ENCODE measurements around the gene SLC12A9.

DNA sequence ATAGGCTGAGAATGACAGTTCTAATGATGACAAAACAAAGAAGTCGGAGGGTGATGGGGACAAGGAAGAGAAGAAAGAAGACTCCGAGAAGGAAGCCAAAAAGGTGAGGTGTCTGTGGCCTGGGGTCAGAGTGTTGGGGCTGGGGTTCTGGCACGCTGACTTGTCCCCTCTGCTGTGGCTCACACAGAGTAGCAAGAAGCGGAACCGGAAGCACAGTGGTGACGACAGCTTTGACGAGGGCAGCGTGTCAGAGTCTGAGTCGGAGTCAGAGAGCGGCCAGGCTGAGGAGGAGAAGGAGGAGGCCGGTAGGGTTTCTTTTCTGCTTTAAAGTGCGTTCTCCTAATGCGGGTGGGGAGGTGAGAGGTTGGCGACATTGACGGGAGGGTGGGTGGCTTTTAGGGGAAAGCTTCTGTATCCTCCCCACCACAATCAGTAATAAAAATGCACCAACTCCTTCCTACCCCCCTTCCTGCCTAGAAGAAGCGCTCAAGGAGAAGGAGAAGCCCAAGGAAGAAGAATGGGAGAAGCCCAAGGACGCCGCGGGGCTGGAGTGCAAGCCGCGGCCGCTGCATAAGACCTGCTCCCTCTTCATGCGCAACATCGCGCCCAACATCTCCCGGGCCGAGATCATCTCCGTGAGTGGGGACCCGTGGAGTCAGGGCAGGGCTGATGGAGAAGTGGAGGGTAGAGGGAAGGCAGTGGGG lies 32.4 kb downstream of the SLC12A9 start:
- no peak for TF ChIP-seq CTCF (IDR thresholded peaks at IDR 0.05; ENCODE audit: low read length)
- TF ChIP-seq EZH2phosphoT487 (IDR thresholded peaks at IDR 0.05; ENCODE audit: low read length), result no peak
- no peak for TF ChIP-seq EZH2 (optimal IDR thresholded peaks at IDR 0.05; ENCODE audit: low read depth, low read length)

Data from MM.1S (cell line).